GM23338 (cell line): ENCODE measurements around the gene ETFB. TPM values are rescaled to one million over a fixed set of nuclear protein-coding genes. Genes with fewer than 3 reads are reported as not detected.

Experiments used
- ATAC-seq: fragments of 200-7000 bp; cut with Tn5 transposase; 3 replicates; pipeline ENCODE4 v1.9.1; 2020
- DNase-seq: peaks from one replicate; pipeline ENCODE4 v3.0.0-alpha.2; 2015; ENCODE audit warnings: low spot score
- H2AFZ ChIP-seq: fragments of 200-600 bp; sonication (generic); 2 replicates; pipeline ENCODE4 v1.8.0; 2016; ENCODE audit warnings: antibody characterized with exemption, mild to moderate bottlenecking, moderate library complexity
- H3F3A ChIP-seq: fragments of 200-600 bp; sonication (generic); replicated peaks from 2 replicates; pipeline ENCODE4 v1.8.0; 2017; ENCODE audit warnings: antibody characterized with exemption, mixed run types, low read depth
- H3K27ac ChIP-seq: fragments of 200-600 bp; sonication (generic); 2 replicates; pipeline ENCODE4 v1.6.1; 2016; ENCODE audit warnings: low read depth
- H3K27me3 ChIP-seq: fragments of 200-600 bp; sonication (generic); 2 replicates; pipeline ENCODE4 v1.8.0; 2016; ENCODE audit warnings: mild to moderate bottlenecking, mixed run types, moderate library complexity; ENCODE audit not compliant: insufficient read depth
- H3K36me3 ChIP-seq: fragments of 200-600 bp; sonication (generic); 2 replicates; pipeline ENCODE4 v1.8.0; 2016; ENCODE audit warnings: mild to moderate bottlenecking; ENCODE audit not compliant: insufficient read depth
- H3K4me1 ChIP-seq: fragments of 200-600 bp; sonication (generic); 2 replicates; pipeline ENCODE4 v1.8.0; 2016; ENCODE audit warnings: mild to moderate bottlenecking, moderate library complexity; ENCODE audit not compliant: insufficient read depth
- H3K4me2 ChIP-seq: fragments of 200-600 bp; sonication (generic); 2 replicates; pipeline ENCODE4 v1.7.1; 2017; ENCODE audit warnings: mixed run types
- H3K4me3 ChIP-seq: fragments of 200-600 bp; sonication (generic); 2 replicates; pipeline ENCODE4 v1.6.1; 2016; ENCODE audit warnings: mixed run types
- H3K79me2 ChIP-seq: fragments of 200-600 bp; sonication (generic); replicated peaks from 2 replicates; pipeline ENCODE4 v1.8.0; 2017; ENCODE audit warnings: mild to moderate bottlenecking; ENCODE audit not compliant: insufficient read depth
- H3K9me2 ChIP-seq: fragments of 200-600 bp; sonication (generic); 2 replicates; pipeline ENCODE4 v1.8.0; 2017; ENCODE audit not compliant: insufficient read depth
- H4K20me1 ChIP-seq: fragments of 200-600 bp; sonication (generic); replicated peaks from 2 replicates; pipeline ENCODE4 v1.8.0; 2017; ENCODE audit warnings: mild to moderate bottlenecking; ENCODE audit not compliant: insufficient read depth
- H3K27ac Mint-ChIP-seq: 2 replicates; pipeline ENCODE4 v1.8.0; 2020; ENCODE audit warnings: inconsistent platforms, mild to moderate bottlenecking, moderate library complexity, mixed read lengths
- H3K27me3 Mint-ChIP-seq: 3 replicates; pipeline ENCODE4 v1.8.0; 2022; ENCODE audit warnings: low read depth, mild to moderate bottlenecking, moderate library complexity, mixed read lengths, inconsistent platforms; ENCODE audit not compliant: insufficient read depth, poor library complexity
- H3K36me3 Mint-ChIP-seq: 3 replicates; pipeline ENCODE4 v1.8.0; 2021; ENCODE audit warnings: low read depth, mild to moderate bottlenecking, inconsistent platforms, moderate library complexity, mixed read lengths
- H3K4me1 Mint-ChIP-seq: 3 replicates; pipeline ENCODE4 v1.8.0; 2020; ENCODE audit warnings: mild to moderate bottlenecking, inconsistent platforms, mixed read lengths
- H3K4me3 Mint-ChIP-seq: 3 replicates; pipeline ENCODE4 v1.8.0; 2021; ENCODE audit warnings: moderate library complexity, mild to moderate bottlenecking, inconsistent platforms, mixed read lengths
- H3K9me3 Mint-ChIP-seq: 3 replicates; pipeline ENCODE4 v1.8.0; 2020; ENCODE audit warnings: moderate library complexity, mild to moderate bottlenecking, inconsistent platforms, mixed read lengths
- CREB1 ChIP-seq: fragments of 250-450 bp; sonication (Bioruptor Pico); IDR thresholded peaks from 2 replicates; pipeline ENCODE4 v1.5.0; 2020; ENCODE audit warnings: low read depth, mild to moderate bottlenecking, moderate library complexity
- EZH2 ChIP-seq: fragments of 200-600 bp; sonication (generic); IDR thresholded peaks from one replicate; pipeline ENCODE4 v1.8.0; 2017; ENCODE audit warnings: antibody characterized with exemption, mild to moderate bottlenecking, low read depth; ENCODE audit not compliant: unreplicated experiment
- EZH2phosphoT487 ChIP-seq: fragments of 200-600 bp; sonication (generic); IDR thresholded peaks from one replicate; pipeline ENCODE4 v1.8.1; 2018; ENCODE audit warnings: antibody characterized with exemption; ENCODE audit not compliant: unreplicated experiment
- JUNB ChIP-seq: IDR thresholded peaks from one replicate; pipeline ENCODE4 v1.6.1; 2016; ENCODE audit warnings: antibody characterized with exemption; ENCODE audit not compliant: unreplicated experiment
- NANOG ChIP-seq: IDR thresholded peaks from 2 replicates; pipeline ENCODE4 v1.6.1; 2016; ENCODE audit warnings: antibody characterized with exemption, borderline replicate concordance
- POLR2AphosphoS5 ChIP-seq: IDR thresholded peaks from 2 replicates; pipeline ENCODE4 v1.6.1; 2016; ENCODE audit warnings: antibody characterized with exemption, low read depth
- STAT1 ChIP-seq: IDR thresholded peaks from one replicate; pipeline ENCODE4 v1.6.1; 2016; ENCODE audit warnings: antibody characterized with exemption; ENCODE audit not compliant: unreplicated experiment
- ZNF114 ChIP-seq: fragments of 250-450 bp; sonication (Bioruptor Pico); IDR thresholded peaks from 2 replicates; pipeline ENCODE4 v1.5.0; 2020; ENCODE audit warnings: mild to moderate bottlenecking, moderate library complexity
- ZNF331 ChIP-seq: fragments of 250-450 bp; sonication (Bioruptor Pico); IDR thresholded peaks from 2 replicates; pipeline ENCODE4 v1.5.0; 2020; ENCODE audit warnings: low read depth, mild to moderate bottlenecking, moderate library complexity
- polyA plus RNA-seq: library from polyadenylated mRNA; unstranded; fragments of >200 nt; fragmentation: Nextera tagmentation; extraction: Ambion mirVana; gene quantifications from 2 replicates; pipeline ENCODE4 v1.2.1, GENCODE V29; 2016
- total RNA-seq: library from RNA; depleted of rRNA; stranded (reverse); fragments of >200 nt; shearing (Covaris generic); gene quantifications from 2 replicates; pipeline ENCODE4 v1.2.3, GENCODE V29; 2014
- TF ChIP-seq, protein P1 (sequence below): fragments of 250-450 bp; sonication (Bioruptor Pico); IDR thresholded peaks from 2 replicates; pipeline ENCODE4 v1.5.0; 2020; ENCODE audit warnings: mild to moderate bottlenecking, moderate library complexity
- TF ChIP-seq, protein P2 (sequence below): IDR thresholded peaks from one replicate; pipeline ENCODE4 v1.6.1; 2018; ENCODE audit warnings: antibody characterized with exemption; ENCODE audit not compliant: unreplicated experiment
- TF ChIP-seq, protein P3 (sequence below), 2 experiments: fragments of 200-600 bp in 1 of 2; sonication (generic) in 1 of 2; conservative IDR thresholded peaks; 2 replicates each; pipeline versions ENCODE4 v1.5.1 to v1.6.1; 2016 to 2017; ENCODE audit warnings: antibody characterized with exemption in 2 of 2, low read depth in 2 of 2, mild to moderate bottlenecking in 2 of 2, moderate library complexity in 1 of 2
- TF ChIP-seq, protein P4 (sequence below): IDR thresholded peaks from 2 replicates; pipeline ENCODE4 v1.6.1; 2016; ENCODE audit warnings: antibody characterized with exemption

The ETFB gene
- total and polyA plus RNA-seq, 2 experiments from 2014 or later = 37.3 to 63.4 TPM

DNA sequence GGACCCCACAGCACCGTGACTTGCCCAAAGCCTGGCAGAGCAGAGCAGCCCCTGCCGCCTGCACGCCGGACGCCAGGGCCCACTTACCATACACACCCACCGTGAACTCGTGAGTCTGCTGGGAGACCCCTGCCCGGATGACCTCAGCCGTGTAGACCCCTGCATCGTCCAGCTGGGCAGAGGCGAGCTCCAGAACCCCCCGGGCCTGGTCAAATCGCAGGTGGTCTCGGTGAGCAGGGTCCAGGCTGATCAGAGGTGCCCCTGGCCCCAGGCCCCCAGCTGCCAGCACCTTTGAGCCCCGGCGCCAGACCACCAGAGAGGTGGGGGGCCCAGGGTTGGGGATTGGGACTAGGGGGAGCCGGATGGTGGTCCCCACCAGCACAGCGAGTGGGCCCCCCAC lies 25.1 kb downstream of the ETFB start:
- Mint-ChIP-seq H3K27me3 (peaks cover 24% of the 10 kb centered on the region), H3K4me3 (peak overlapping the region; percentile 65), H3K4me1 (peaks cover 28% of the 10 kb centered on the region), H3K36me3 (peaks cover 11% of the 10 kb centered on the region), H3K9me3 (no peaks in the 10 kb centered on the region), H3K27ac (no peak overlapping the region)
- Histone ChIP-seq H3K4me1 (peaks cover 24% of the 10 kb centered on the region), H3K4me3 (peak overlapping the region; percentile 62), H2AFZ (no peak overlapping the region), H3K79me2 (no peaks in the 10 kb centered on the region), H3K27ac (no peak overlapping the region), H3K4me2 (peak overlapping the region; percentile 88), H3K36me3 (no peaks in the 10 kb centered on the region), H3K9me2 (no peaks in the 10 kb centered on the region), H3K27me3 (peaks cover 16% of the 10 kb centered on the region), H3F3A (no peaks in the 10 kb centered on the region), H4K20me1 (no peaks in the 10 kb centered on the region)
- ATAC-seq (no peak), DNase-seq (no peak)
- TF ChIP-seq, protein P1, sequence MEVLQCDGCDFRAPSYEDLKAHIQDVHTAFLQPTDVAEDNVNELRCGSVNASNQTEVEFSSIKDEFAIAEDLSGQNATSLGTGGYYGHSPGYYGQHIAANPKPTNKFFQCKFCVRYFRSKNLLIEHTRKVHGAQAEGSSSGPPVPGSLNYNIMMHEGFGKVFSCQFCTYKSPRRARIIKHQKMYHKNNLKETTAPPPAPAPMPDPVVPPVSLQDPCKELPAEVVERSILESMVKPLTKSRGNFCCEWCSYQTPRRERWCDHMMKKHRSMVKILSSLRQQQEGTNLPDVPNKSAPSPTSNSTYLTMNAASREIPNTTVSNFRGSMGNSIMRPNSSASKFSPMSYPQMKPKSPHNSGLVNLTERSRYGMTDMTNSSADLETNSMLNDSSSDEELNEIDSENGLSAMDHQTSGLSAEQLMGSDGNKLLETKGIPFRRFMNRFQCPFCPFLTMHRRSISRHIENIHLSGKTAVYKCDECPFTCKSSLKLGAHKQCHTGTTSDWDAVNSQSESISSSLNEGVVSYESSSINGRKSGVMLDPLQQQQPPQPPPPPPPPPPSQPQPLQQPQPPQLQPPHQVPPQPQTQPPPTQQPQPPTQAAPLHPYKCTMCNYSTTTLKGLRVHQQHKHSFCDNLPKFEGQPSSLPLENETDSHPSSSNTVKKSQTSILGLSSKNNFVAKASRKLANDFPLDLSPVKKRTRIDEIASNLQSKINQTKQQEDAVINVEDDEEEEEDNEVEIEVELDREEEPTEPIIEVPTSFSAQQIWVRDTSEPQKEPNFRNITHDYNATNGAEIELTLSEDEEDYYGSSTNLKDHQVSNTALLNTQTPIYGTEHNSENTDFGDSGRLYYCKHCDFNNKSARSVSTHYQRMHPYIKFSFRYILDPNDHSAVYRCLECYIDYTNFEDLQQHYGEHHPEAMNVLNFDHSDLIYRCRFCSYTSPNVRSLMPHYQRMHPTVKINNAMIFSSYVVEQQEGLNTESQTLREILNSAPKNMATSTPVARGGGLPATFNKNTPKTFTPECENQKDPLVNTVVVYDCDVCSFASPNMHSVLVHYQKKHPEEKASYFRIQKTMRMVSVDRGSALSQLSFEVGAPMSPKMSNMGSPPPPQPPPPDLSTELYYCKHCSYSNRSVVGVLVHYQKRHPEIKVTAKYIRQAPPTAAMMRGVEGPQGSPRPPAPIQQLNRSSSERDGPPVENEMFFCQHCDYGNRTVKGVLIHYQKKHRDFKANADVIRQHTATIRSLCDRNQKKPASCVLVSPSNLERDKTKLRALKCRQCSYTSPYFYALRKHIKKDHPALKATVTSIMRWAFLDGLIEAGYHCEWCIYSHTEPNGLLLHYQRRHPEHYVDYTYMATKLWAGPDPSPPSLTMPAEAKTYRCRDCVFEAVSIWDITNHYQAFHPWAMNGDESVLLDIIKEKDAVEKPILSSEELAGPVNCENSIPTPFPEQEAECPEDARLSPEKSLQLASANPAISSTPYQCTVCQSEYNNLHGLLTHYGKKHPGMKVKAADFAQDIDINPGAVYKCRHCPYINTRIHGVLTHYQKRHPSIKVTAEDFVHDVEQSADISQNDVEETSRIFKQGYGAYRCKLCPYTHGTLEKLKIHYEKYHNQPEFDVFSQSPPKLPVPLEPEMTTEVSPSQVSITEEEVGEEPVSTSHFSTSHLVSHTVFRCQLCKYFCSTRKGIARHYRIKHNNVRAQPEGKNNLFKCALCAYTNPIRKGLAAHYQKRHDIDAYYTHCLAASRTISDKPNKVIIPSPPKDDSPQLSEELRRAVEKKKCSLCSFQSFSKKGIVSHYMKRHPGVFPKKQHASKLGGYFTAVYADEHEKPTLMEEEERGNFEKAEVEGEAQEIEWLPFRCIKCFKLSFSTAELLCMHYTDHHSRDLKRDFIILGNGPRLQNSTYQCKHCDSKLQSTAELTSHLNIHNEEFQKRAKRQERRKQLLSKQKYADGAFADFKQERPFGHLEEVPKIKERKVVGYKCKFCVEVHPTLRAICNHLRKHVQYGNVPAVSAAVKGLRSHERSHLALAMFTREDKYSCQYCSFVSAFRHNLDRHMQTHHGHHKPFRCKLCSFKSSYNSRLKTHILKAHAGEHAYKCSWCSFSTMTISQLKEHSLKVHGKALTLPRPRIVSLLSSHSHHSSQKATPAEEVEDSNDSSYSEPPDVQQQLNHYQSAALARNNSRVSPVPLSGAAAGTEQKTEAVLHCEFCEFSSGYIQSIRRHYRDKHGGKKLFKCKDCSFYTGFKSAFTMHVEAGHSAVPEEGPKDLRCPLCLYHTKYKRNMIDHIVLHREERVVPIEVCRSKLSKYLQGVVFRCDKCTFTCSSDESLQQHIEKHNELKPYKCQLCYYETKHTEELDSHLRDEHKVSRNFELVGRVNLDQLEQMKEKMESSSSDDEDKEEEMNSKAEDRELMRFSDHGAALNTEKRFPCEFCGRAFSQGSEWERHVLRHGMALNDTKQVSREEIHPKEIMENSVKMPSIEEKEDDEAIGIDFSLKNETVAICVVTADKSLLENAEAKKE (CRISPR knock-in tag) = no peak
- TF ChIP-seq EZH2 (no peak), ZNF114 (no peak), POLR2AphosphoS5 (no peak), CREB1 (CRISPR knock-in tag) (no peak), ZNF331 (CRISPR knock-in tag) (no peak), STAT1 (no peak), EZH2phosphoT487 (no peak), NANOG (no peak), JUNB (no peak)
- TF ChIP-seq, protein P2, sequence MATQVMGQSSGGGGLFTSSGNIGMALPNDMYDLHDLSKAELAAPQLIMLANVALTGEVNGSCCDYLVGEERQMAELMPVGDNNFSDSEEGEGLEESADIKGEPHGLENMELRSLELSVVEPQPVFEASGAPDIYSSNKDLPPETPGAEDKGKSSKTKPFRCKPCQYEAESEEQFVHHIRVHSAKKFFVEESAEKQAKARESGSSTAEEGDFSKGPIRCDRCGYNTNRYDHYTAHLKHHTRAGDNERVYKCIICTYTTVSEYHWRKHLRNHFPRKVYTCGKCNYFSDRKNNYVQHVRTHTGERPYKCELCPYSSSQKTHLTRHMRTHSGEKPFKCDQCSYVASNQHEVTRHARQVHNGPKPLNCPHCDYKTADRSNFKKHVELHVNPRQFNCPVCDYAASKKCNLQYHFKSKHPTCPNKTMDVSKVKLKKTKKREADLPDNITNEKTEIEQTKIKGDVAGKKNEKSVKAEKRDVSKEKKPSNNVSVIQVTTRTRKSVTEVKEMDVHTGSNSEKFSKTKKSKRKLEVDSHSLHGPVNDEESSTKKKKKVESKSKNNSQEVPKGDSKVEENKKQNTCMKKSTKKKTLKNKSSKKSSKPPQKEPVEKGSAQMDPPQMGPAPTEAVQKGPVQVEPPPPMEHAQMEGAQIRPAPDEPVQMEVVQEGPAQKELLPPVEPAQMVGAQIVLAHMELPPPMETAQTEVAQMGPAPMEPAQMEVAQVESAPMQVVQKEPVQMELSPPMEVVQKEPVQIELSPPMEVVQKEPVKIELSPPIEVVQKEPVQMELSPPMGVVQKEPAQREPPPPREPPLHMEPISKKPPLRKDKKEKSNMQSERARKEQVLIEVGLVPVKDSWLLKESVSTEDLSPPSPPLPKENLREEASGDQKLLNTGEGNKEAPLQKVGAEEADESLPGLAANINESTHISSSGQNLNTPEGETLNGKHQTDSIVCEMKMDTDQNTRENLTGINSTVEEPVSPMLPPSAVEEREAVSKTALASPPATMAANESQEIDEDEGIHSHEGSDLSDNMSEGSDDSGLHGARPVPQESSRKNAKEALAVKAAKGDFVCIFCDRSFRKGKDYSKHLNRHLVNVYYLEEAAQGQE = no peak
- TF ChIP-seq, protein P3, sequence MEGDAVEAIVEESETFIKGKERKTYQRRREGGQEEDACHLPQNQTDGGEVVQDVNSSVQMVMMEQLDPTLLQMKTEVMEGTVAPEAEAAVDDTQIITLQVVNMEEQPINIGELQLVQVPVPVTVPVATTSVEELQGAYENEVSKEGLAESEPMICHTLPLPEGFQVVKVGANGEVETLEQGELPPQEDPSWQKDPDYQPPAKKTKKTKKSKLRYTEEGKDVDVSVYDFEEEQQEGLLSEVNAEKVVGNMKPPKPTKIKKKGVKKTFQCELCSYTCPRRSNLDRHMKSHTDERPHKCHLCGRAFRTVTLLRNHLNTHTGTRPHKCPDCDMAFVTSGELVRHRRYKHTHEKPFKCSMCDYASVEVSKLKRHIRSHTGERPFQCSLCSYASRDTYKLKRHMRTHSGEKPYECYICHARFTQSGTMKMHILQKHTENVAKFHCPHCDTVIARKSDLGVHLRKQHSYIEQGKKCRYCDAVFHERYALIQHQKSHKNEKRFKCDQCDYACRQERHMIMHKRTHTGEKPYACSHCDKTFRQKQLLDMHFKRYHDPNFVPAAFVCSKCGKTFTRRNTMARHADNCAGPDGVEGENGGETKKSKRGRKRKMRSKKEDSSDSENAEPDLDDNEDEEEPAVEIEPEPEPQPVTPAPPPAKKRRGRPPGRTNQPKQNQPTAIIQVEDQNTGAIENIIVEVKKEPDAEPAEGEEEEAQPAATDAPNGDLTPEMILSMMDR (conservative IDR thresholded peaks at IDR 0.05; ENCODE audit: low read depth in 2 of 2) = no peak
- TF ChIP-seq, protein P4, sequence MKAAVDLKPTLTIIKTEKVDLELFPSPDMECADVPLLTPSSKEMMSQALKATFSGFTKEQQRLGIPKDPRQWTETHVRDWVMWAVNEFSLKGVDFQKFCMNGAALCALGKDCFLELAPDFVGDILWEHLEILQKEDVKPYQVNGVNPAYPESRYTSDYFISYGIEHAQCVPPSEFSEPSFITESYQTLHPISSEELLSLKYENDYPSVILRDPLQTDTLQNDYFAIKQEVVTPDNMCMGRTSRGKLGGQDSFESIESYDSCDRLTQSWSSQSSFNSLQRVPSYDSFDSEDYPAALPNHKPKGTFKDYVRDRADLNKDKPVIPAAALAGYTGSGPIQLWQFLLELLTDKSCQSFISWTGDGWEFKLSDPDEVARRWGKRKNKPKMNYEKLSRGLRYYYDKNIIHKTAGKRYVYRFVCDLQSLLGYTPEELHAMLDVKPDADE = no peak
